ENCODE data around the gene WDR1. TPM values are rescaled to one million over a fixed set of nuclear protein-coding genes. Genes with fewer than 3 reads are reported as not detected.

Gene WDR1
- 100 to 1,000 TPM; 199 to 219 (median 202) TPM for polyA plus RNA-seq (ENCODE audit: insufficient read length in 3 of 3)

GRCh38 chr4:10116569-10117358 is at the start of gene WDR1:
Gene WDR1 (minus strand): TSS chr4:10116799. CDS start chr4:10116666, 133 bp downstream.
- peak; percentile 76 to 88 (median 88) for DNase-seq (ENCODE audit: low read depth in 3 of 3, low spot score in 2 of 3)

GRCh38 chr4:10164877-10165283 is 48.3 kb upstream of the WDR1 start:
- DNase-seq (ENCODE audit: low read depth in 3 of 3, low spot score in 2 of 3) = no peak

- no peak for DNase-seq (ENCODE audit: low read depth in 3 of 3, low spot score in 2 of 3)
Measured at GRCh38 chr4:10163296-10163695, 46.7 kb upstream of the WDR1 start.

- no peak for DNase-seq (ENCODE audit: low read depth in 3 of 3, low spot score in 2 of 3)
Measured at GRCh38 chr4:10162341-10163000, 45.9 kb upstream of the WDR1 start.

GRCh38 chr4:10161840-10162239 is 45.2 kb upstream of the WDR1 start:
- DNase-seq (ENCODE audit: low read depth in 3 of 3, low spot score in 2 of 3) = no peak

- DNase-seq (ENCODE audit: low read depth in 3 of 3, low spot score in 2 of 3) = no peak
Measured at GRCh38 chr4:10161146-10161545, 44.5 kb upstream of the WDR1 start.

GRCh38 chr4:10160281-10160856 is 43.8 kb upstream of the WDR1 start:
- no peak for DNase-seq (ENCODE audit: low read depth in 3 of 3, low spot score in 2 of 3)

GRCh38 chr4:10159671-10160070 is 43.1 kb upstream of the WDR1 start:
- DNase-seq (ENCODE audit: low read depth in 3 of 3, low spot score in 2 of 3) = no peak

- DNase-seq (ENCODE audit: low read depth in 3 of 3, low spot score in 2 of 3) = no peak
Measured at GRCh38 chr4:10158333-10158942, 41.8 kb upstream of the WDR1 start.

GRCh38 chr4:10157478-10158332 is 41.1 kb upstream of the WDR1 start:
- DNase-seq (ENCODE audit: low read depth in 3 of 3, low spot score in 2 of 3) = peak in 2 of 3 donors; percentile 61 to 63

- no peak for DNase-seq (ENCODE audit: low read depth in 3 of 3, low spot score in 2 of 3)
Measured at GRCh38 chr4:10154241-10154640, 37.6 kb upstream of the WDR1 start.

- DNase-seq (ENCODE audit: low read depth in 3 of 3, low spot score in 2 of 3) = no peak
Measured at GRCh38 chr4:10153161-10153560, 36.6 kb upstream of the WDR1 start.

- DNase-seq (ENCODE audit: low read depth in 3 of 3, low spot score in 2 of 3) = no peak
Measured at GRCh38 chr4:10151182-10151581, 34.6 kb upstream of the WDR1 start.

GRCh38 chr4:10144966-10145365 is 28.4 kb upstream of the WDR1 start:
- no peak for DNase-seq (ENCODE audit: low read depth in 3 of 3, low spot score in 2 of 3)

GRCh38 chr4:10144479-10144878 is 27.9 kb upstream of the WDR1 start:
- no peak for DNase-seq (ENCODE audit: low read depth in 3 of 3, low spot score in 2 of 3)

GRCh38 chr4:10143171-10143570 is 26.6 kb upstream of the WDR1 start:
- no peak for DNase-seq (ENCODE audit: low read depth in 3 of 3, low spot score in 2 of 3)

GRCh38 chr4:10140866-10141759 is 24.5 kb upstream of the WDR1 start:
- no peak for DNase-seq (ENCODE audit: low read depth in 3 of 3, low spot score in 2 of 3)

GRCh38 chr4:10139518-10139917 is 22.9 kb upstream of the WDR1 start:
- DNase-seq (ENCODE audit: low read depth in 3 of 3, low spot score in 2 of 3) = no peak

GRCh38 chr4:10135260-10135659 is 18.7 kb upstream of the WDR1 start:
- no peak for DNase-seq (ENCODE audit: low read depth in 3 of 3, low spot score in 2 of 3)
